Testis (tissue), 2 donors: ENCODE measurements around the gene STMND1.

Experiments used
- CTCF ChIP-seq, 3 experiments: fragments of 450-650 bp in 2 of 3; fragments of 200-600 bp in 1 of 3; sonication (generic) in 1 of 3; IDR thresholded peaks; one replicate each; pipeline ENCODE4 v1.5.1; 2016 to 2019; ENCODE audit warnings: antibody characterized with exemption in 3 of 3, mild to moderate bottlenecking in 2 of 3, moderate library complexity in 1 of 3
- POLR2A ChIP-seq: fragments of 450-650 bp; IDR thresholded peaks from one replicate; pipeline ENCODE4 v1.6.1; 2017; ENCODE audit warnings: antibody characterized with exemption, mild to moderate bottlenecking, moderate library complexity

- TF ChIP-seq CTCF (IDR thresholded peaks at IDR 0.05) (no peak), POLR2A (no peak)
These were observed 50.0 kb downstream of the STMND1 start for GRCh38 chr6:17151888-17152287.
